Choroid plexus epithelial cell (primary cell): Measurements from ENCODE around the gene SCAPER.
A peak's percentile ranks its signal among the peaks of the same experiment; 100 is the strongest.

Experiments used
- DNase-seq: peaks from one replicate; pipeline ENCODE4 v3.0.0-alpha.2; 2010; ENCODE audit warnings: low read depth
- H3K4me3 ChIP-seq: 2 replicates; pipeline ENCODE4 v1.5.1; 2011; ENCODE audit warnings: low read depth, mild to moderate bottlenecking, control low read depth, low read length, moderate library complexity
- CTCF ChIP-seq: conservative IDR thresholded peaks from 2 replicates; pipeline ENCODE4 v1.5.1; 2011; ENCODE audit warnings: low read depth, mild to moderate bottlenecking, control low read depth, inconsistent platforms, low read length, moderate library complexity

Gene SCAPER

GRCh38 chr15:76312540-76313174 is 592.5 kb downstream of the SCAPER start:
- TF ChIP-seq CTCF, result no peak
- DNase-seq, result peak; percentile 44
- H3K4me3 ChIP-seq, result no peak overlapping the region

- TF ChIP-seq CTCF, result no peak
- DNase-seq, result peak; percentile 97
- H3K4me3 ChIP-seq, result peak within 1 kb of the TSS; percentile 95
These were observed 593.8 kb downstream of the SCAPER start, which contains the start of gene ETFA for GRCh38 chr15:76311100-76311953. ETFA (minus strand) TSS chr15:76311469; CDS start chr15:76311388, 81 bp downstream.

GRCh38 chr15:76310475-76311099 is 594.6 kb downstream of the SCAPER start:
- peak overlapping the region; percentile 95 for H3K4me3 ChIP-seq
- no peak for TF ChIP-seq CTCF
- DNase-seq, result peak; percentile 18

GRCh38 chr15:76309601-76310330 is 595.4 kb downstream of the SCAPER start:
- TF ChIP-seq CTCF, result no peak
- peak; percentile 22 for DNase-seq
- peak overlapping the region; percentile 33 for H3K4me3 ChIP-seq

- TF ChIP-seq CTCF, result no peak
- DNase-seq, result no peak
- no peak overlapping the region for H3K4me3 ChIP-seq
These were observed 601.2 kb downstream of the SCAPER start for GRCh38 chr15:76303909-76304308.

GRCh38 chr15:76299786-76300185 is 605.4 kb downstream of the SCAPER start:
- DNase-seq, result no peak
- no peak overlapping the region for H3K4me3 ChIP-seq
- no peak for TF ChIP-seq CTCF
